ENCODE data around the gene ANKFY1.

Gene ANKFY1

DNA sequence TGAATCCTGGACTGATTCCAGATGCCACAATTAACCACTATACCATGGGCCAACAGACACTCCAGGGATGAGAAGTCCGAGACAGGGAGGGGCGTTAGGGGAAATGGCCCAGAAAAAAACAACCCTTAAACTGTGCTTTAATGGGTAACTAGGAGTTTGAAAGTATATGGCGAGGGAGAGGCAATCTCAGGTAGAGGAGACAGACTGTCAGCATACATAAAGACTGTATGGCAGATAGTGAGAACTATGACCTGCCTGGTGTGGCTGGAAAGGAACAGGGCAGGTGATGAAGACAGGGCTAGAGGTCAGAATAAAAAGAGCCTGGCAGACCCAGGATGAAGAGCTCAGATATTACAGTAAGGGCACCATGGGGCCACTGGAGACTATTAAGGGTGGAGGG, 129.1 kb downstream of the ANKFY1 start:
- no peaks in the 10 kb centered on the region for H3K27me3 ChIP-seq (replicated peaks; ENCODE audit: control insufficient read depth, insufficient read depth, low read length)
- H3K4me3 ChIP-seq (replicated peaks; ENCODE audit: low read depth, low read length), result no peak overlapping the region
- no peak for DNase-seq (ENCODE audit: extremely low read depth, insufficient read length)
- no peaks in the 10 kb centered on the region; the same call in none of the 2 replicates for H3K36me3 ChIP-seq (ENCODE audit: control insufficient read depth, insufficient read depth, low read length)
- TF ChIP-seq, protein P1, sequence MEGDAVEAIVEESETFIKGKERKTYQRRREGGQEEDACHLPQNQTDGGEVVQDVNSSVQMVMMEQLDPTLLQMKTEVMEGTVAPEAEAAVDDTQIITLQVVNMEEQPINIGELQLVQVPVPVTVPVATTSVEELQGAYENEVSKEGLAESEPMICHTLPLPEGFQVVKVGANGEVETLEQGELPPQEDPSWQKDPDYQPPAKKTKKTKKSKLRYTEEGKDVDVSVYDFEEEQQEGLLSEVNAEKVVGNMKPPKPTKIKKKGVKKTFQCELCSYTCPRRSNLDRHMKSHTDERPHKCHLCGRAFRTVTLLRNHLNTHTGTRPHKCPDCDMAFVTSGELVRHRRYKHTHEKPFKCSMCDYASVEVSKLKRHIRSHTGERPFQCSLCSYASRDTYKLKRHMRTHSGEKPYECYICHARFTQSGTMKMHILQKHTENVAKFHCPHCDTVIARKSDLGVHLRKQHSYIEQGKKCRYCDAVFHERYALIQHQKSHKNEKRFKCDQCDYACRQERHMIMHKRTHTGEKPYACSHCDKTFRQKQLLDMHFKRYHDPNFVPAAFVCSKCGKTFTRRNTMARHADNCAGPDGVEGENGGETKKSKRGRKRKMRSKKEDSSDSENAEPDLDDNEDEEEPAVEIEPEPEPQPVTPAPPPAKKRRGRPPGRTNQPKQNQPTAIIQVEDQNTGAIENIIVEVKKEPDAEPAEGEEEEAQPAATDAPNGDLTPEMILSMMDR (IDR thresholded peaks at IDR 0.05; ENCODE audit: insufficient read depth, low read length, poor library complexity, severe bottlenecking), result no peak

DNA sequence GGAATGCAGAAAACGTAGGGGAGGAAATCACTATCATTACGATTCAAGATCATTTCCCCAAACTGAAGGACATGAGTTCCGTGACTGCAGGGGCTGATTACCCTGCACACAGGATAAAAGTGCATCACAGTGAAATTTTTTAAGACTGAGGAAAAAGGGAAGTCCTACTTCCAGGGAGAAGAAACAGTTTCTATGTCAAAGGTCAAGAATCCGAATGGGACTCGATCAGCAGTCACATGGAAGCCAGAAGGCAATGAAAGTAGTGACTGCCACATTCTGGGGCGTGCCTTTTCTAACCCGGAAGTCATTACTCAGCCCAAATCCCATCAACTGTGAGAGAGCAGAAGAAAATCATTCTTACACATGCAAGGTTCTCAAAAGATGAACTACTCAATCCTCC, 133.1 kb downstream of the ANKFY1 start:
- no peak for DNase-seq (ENCODE audit: extremely low read depth, insufficient read length)
- H3K4me3 ChIP-seq (replicated peaks; ENCODE audit: low read depth, low read length), result no peak overlapping the region
- TF ChIP-seq, protein P1 (IDR thresholded peaks at IDR 0.05; ENCODE audit: insufficient read depth, low read length, poor library complexity, severe bottlenecking), result no peak
- no peaks in the 10 kb centered on the region for H3K36me3 ChIP-seq (ENCODE audit: control insufficient read depth, insufficient read depth, low read length)
- H3K27me3 ChIP-seq (replicated peaks; ENCODE audit: control insufficient read depth, insufficient read depth, low read length), result no peaks in the 10 kb centered on the region

DNA sequence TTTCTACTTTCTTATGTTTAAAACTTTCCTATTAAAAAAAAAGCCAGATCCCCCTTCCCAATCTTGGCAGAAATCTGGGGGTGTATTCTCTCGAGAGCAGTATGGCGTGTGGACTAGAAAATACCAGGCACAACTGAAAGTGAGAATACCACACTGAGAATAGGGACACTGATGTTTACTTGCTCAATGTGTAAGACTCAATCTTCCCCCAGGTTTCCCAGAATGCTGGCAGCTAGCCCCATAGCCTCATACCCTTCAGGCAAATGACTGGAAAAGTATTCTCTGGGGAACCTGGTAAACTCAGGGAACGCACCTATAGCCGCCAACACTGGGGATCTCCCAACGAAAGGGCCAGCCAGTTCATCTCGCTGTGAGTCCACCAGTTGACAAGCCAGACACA, 136.2 kb downstream of the ANKFY1 start:
- Histone ChIP-seq H3K4me3 (replicated peaks; ENCODE audit: low read depth, low read length) (no peak overlapping the region), H3K27me3 (replicated peaks; ENCODE audit: control insufficient read depth, insufficient read depth, low read length) (no peaks in the 10 kb centered on the region), H3K36me3 (ENCODE audit: control insufficient read depth, insufficient read depth, low read length) (no peaks in the 10 kb centered on the region)
- DNase-seq (ENCODE audit: extremely low read depth, insufficient read length), result no peak
- TF ChIP-seq, protein P1 (IDR thresholded peaks at IDR 0.05; ENCODE audit: insufficient read depth, low read length, poor library complexity, severe bottlenecking), result no peak

DNA sequence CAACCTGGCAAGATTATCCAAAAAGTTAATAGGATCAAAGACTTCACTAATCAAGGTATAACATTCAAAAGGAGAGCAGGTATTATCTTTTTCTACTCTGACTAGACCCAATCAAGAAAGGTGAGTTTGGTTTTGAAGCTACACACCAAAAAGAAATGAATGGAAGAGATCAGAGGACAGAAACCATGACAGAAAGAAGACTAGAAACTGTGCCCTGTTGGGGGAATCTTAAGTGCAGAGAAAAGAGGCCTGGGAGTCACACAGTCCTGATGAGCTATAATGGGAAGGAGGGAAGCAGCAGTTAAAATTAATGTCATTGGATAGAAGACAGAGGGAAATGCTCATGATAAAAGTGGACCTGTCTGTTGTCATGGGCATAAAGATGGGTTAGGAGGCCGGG, 138.2 kb downstream of the ANKFY1 start:
- no peak for DNase-seq (ENCODE audit: extremely low read depth, insufficient read length)
- Histone ChIP-seq H3K4me3 (replicated peaks; ENCODE audit: low read depth, low read length) (no peak overlapping the region), H3K27me3 (replicated peaks; ENCODE audit: control insufficient read depth, insufficient read depth, low read length) (no peaks in the 10 kb centered on the region), H3K36me3 (ENCODE audit: control insufficient read depth, insufficient read depth, low read length) (peaks cover 2% of the 10 kb centered on the region; the same call in 1 of the 2 replicates)
- TF ChIP-seq, protein P1 (IDR thresholded peaks at IDR 0.05; ENCODE audit: insufficient read depth, low read length, poor library complexity, severe bottlenecking), result no peak

DNA sequence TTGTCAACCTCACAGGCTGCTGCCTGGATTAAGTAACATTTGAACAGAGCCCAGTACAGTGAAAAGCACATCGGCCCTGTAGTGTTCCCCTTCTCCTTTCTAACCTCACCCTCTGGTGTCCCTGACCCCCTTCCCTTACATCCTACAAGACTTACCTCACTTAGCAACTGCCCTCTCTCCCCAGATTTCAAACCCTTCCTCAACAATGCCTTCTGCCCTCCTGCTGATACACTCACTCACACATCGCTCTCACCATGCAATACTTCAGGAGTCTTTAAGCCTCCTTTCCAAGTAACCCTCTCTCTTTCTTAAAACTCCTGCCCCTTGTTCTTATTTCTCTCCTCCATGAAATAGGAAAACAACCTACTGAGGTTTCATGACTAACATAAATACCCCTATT, 138.8 kb downstream of the ANKFY1 start:
- H3K4me3 ChIP-seq (replicated peaks; ENCODE audit: low read depth, low read length), result no peak overlapping the region
- DNase-seq (ENCODE audit: extremely low read depth, insufficient read length), result no peak
- TF ChIP-seq, protein P1 (IDR thresholded peaks at IDR 0.05; ENCODE audit: insufficient read depth, low read length, poor library complexity, severe bottlenecking), result no peak

DNA sequence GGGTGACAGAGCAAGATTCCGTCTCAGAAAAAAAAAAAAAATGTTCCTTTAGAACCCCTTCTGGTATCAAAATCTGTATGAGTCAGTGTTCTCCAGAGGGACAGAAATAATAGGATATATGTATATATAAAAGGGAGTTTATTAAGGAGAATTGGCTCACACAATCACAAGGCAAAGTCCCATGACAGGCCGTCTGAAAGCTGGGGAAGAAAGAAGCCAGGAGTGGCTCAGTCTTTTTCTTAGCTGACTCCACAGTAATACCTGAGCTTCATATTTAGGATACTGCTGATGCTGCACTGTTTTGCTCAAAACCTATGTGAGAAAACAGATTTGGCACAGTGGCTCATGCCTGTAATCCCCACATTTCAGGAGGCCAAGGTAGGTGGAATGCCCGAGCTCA, 143.4 kb downstream of the ANKFY1 start:
- Histone ChIP-seq H3K36me3 (ENCODE audit: control insufficient read depth, insufficient read depth, low read length) (peaks cover 9% of the 10 kb centered on the region), H3K4me3 (replicated peaks; ENCODE audit: low read depth, low read length) (no peak overlapping the region), H3K27me3 (replicated peaks; ENCODE audit: control insufficient read depth, insufficient read depth, low read length) (no peaks in the 10 kb centered on the region)
- no peak for DNase-seq (ENCODE audit: extremely low read depth, insufficient read length)
- TF ChIP-seq, protein P1 (IDR thresholded peaks at IDR 0.05; ENCODE audit: insufficient read depth, low read length, poor library complexity, severe bottlenecking), result no peak

More for the DNA sequence above, 138.8 kb downstream of the ANKFY1 start:
- H3K27me3 ChIP-seq (replicated peaks; ENCODE audit: control insufficient read depth, insufficient read depth, low read length), result no peaks in the 10 kb centered on the region
- H3K36me3 ChIP-seq (ENCODE audit: control insufficient read depth, insufficient read depth, low read length), result peaks cover 4% of the 10 kb centered on the region

All from GM06990 (cell line).